NCI-H82 treated with DMSO at 0.1 percent for 48 hours (cell line): ENCODE results near the gene ADRM1.
A peak's percentile ranks its signal among the peaks of the same experiment; 100 is the strongest.

Experiments used
- DNase-seq: peaks from one replicate; lab custom pipeline; 2025; ENCODE audit not compliant: unreplicated experiment; lab: John Stamatoyannopoulos, UW

The ADRM1 gene

GRCh38 chr20:62353289-62354030 is 50.7 kb downstream of the ADRM1 start:
- DNase-seq: no peak

- no peak for DNase-seq
Observed at GRCh38 chr20:62354031-62354808, 51.4 kb downstream of the ADRM1 start.

- DNase-seq: no peak
Observed at GRCh38 chr20:62354811-62355341, 52.1 kb downstream of the ADRM1 start.

- no peak for DNase-seq
Observed at GRCh38 chr20:62355516-62355877, 52.7 kb downstream of the ADRM1 start.

GRCh38 chr20:62355878-62356588 is 53.2 kb downstream of the ADRM1 start:
- peak; percentile 45 for DNase-seq

- DNase-seq: no peak
Observed at GRCh38 chr20:62356589-62357186, 53.9 kb downstream of the ADRM1 start.

- DNase-seq: no peak
Observed at GRCh38 chr20:62357187-62357667, 54.4 kb downstream of the ADRM1 start.

- DNase-seq: no peak
Observed at GRCh38 chr20:62357681-62358080, 54.9 kb downstream of the ADRM1 start.
